EH (cell line): ENCODE data around the gene SIM1.

Experiments
- DNase-seq: peaks from one replicate; pipeline ENCODE4 v3.0.0-alpha.2; 2015; ENCODE audit warnings: low read depth

The SIM1 gene

GRCh38 chr6:100430962-100431361, 33.8 kb downstream of the SIM1 start:
- no peak for DNase-seq

DNA sequence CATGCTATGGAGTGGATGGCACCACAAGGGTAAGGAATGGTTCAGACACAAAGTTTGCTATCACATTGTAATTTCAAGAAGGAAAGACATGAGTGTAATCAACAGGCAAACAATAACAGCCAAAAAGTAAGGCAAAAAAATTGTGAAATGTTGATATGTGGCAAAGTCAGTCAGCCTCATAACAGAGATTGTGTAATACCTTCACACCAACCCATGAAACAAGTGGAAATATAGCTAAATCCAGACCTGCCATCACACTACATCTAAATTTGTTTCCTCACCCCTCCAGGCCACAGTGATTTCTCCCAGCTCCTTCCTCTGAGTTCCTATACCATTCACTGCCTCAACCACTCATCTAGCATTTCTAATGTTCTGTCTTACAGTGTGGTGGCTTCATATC, 37.3 kb downstream of the SIM1 start:
- DNase-seq, result peak; percentile 20

- DNase-seq, result peak; percentile 31
Observed at GRCh38 chr6:100426744-100427338, 37.9 kb downstream of the SIM1 start.

DNA sequence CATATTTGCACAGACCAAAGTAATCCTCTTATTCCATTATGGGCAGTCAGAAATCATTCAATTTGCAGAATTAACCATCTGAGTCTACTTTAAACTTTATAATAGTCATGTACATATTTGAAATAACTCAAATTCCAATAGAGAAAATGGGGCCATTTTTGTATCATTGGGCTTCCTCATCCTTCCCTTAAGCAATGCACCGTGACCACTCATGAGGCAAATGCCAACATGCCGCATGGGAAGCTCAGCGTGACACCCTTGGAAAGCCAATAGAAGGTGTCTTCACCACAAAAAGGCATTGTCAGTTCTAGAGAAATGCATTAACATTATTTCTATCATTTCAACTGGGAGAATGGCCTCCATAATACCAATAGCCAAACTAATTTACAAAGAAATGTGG, 38.5 kb downstream of the SIM1 start:
- DNase-seq, result peak; percentile 74

DNA sequence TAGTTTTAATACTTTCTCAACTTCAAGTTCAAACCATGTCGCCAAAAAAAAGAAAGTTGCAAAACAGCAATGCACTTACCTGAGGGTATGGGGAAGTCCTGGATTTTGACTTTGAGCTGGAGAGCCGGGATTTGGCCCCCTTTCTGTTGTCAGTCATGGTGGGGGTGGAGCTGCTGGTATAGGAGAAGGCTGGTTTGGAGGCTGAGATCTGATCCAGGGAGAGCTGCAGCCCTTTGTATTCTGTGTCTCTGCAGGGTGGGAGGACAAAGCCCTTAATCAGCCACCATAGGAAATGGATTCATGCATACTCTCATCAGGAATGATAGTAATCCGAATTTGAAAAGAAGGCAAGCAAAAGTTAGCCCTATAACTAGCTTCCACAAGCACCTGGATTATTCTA, 44.0 kb downstream of the SIM1 start:
- no peak for DNase-seq

DNA sequence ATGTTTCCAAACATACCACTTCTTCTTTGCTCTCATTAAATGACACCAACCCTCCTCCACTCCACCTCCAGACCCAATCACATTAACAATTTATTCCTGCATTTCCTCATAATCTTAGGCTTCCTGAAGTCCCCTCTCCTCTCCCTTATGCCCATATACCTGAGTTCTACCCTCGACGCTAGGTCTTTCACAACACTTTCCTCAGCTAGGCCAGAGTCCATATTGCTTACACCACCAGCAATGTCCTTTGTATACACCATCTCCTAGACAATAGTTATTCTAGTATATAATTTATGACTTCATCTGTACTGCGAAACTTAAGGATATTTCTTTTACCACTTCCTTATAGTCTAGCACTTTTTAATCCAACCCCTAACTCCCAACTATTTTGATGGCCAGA, 47.7 kb downstream of the SIM1 start:
- DNase-seq, result no peak

GRCh38 chr6:100415768-100416167, 49.0 kb downstream of the SIM1 start:
- DNase-seq, result no peak

DNA sequence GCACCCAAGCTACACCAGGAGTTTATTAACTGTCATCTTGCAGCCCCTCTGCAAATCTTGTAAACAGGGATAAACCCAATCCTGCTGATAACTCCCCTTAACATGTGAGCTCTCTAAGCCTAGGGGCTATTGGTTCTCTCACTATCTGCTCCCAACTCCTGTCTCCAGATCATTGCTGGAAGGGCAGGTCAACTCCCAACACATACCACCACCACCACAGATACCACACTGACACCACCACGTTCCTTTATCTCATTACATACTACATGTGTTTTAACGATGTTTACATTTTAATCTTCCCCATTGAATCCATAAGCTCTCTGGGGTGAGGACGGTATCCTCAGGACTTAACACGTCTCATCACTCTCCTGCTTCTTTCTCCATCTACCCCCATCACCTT, 51.8 kb downstream of the SIM1 start:
- no peak for DNase-seq

GRCh38 chr6:100404051-100404450, 60.7 kb downstream of the SIM1 start:
- DNase-seq, result no peak

- no peak for DNase-seq
Observed at GRCh38 chr6:100393493-100393892, 71.2 kb downstream of the SIM1 start.

DNA sequence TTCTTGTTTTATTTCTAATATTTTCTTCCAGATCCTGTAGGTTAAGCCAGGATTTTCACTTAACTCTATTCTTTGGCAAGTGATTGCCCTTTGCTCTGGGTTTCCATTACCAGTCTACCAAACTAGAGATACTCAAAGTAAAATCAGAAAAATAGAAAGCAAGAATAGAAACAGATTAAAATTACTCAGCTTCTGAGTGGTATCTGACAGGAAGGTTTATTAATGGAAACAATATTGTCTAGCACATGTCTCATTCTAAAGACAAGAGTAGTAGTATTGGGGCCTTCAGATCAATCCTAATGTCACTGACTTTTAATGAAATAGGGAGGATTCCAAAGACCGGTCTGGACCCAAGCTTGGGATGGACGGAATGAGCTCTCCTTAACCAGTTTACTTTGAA, 72.3 kb downstream of the SIM1 start:
- no peak for DNase-seq

- DNase-seq, result no peak
Observed at GRCh38 chr6:100388868-100389519, 75.7 kb downstream of the SIM1 start.

- peak; percentile 46 for DNase-seq
Observed at GRCh38 chr6:100382767-100383195, 81.9 kb downstream of the SIM1 start.

- DNase-seq, result peak; percentile 48
Observed at GRCh38 chr6:100382031-100382430, 82.7 kb downstream of the SIM1 start.

DNA sequence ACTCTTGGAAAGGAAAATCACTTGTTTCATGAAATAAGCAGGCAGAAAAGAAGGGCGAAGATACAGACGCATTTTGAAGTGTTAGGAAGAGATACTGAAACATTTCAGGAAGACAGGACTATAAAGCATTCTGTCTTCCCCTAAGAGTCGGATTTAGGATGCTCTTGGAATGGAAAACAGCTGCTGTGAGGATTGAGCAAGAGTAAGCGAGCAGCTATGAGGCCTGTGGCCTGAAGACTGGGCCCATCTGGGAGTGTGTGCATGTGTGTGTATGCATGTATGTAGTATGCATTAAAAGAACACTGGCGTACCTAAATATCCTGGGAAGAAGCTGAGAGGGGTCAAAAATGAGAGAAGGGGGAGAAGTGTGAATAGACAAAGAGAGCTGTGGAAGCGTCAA, 83.6 kb downstream of the SIM1 start:
- peak; percentile 46 for DNase-seq

GRCh38 chr6:100379386-100379785, 85.3 kb downstream of the SIM1 start:
- DNase-seq, result no peak

DNA sequence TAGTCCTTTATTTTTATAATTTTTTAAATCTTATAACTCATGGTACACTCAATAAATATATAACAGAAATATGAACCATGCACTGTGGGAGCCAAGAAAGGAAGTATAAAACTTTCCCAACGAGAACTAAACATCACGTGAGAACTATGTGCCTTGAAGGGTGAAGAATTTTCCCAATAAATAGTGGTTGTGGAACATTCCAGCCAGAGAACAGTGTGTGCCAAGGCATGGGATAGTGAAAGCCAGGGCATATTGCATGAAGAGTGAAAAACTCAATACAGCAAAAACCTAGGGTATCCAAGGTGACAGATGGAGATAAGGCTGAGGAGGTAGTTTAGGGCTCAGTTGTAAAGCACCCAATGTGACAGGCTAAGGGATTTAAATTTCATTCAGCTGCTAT, 86.1 kb downstream of the SIM1 start:
- DNase-seq, result peak; percentile 53

- no peak for DNase-seq
Observed at GRCh38 chr6:100376103-100376502, 88.6 kb downstream of the SIM1 start.

GRCh38 chr6:100372326-100373091, 92.2 kb downstream of the SIM1 start:
- no peak for DNase-seq

DNA sequence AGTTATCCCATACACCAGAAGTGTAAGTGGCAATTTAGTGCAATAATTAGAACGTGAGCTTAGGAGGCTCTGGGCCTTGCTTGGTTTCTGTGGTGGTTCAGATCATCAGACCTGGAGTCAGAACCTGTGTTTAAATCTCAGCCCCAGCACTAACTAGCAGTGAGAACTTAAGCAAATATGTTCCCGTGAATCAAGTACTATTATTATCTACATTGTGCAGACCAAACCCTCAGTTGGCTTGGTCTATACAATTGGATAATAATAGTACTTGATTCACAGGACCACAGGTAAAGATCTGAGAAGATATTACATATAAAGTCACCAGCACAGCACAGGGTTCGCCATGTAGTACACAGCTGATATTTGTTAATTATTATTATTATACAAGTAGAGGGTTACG, 93.1 kb downstream of the SIM1 start:
- DNase-seq, result no peak

GRCh38 chr6:100370265-100370664, 94.5 kb downstream of the SIM1 start:
- no peak for DNase-seq

GRCh38 chr6:100366419-100366818, 98.3 kb downstream of the SIM1 start:
- DNase-seq, result peak; percentile 72

GRCh38 chr6:100363651-100364050, 101.1 kb downstream of the SIM1 start:
- no peak for DNase-seq
